ENCODE results near the gene CCDC86. TPM values are rescaled to one million over a fixed set of nuclear protein-coding genes. Genes with fewer than 3 reads are reported as not detected.

Gene CCDC86
- total RNA-seq, 4 donors from 2014 or later = 11.6 to 29.5 (median 21.8) TPM

DNA sequence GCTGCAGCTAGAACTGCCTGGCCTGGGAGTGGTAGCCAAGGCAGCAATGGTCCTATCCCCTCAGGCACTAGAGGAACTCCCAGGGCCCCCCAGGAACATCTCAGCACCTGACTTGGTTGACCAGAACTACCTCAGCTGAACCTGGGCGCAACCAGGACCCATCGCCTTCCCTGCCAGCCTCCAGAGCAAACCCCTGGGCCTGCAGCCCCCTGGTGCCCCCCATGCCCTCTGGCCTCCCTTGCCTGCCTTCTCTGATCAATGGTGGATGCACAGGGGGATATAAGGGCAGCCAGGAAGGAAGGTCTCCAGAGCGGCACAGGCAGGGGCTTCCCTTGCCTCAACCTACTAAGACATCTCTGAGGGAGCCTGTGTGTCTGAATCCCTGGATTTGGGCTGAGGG, 43.3 kb upstream of the CCDC86 start:
- intact Hi-C loops (cut with DNase I) = no loop called here
- DNase-seq (ENCODE audit: extremely low spot score) = no peak
- no peak for TF ChIP-seq POLR2AphosphoS5 (IDR thresholded peaks at IDR 0.05)
- no peak for TF ChIP-seq EP300 (IDR thresholded peaks at IDR 0.05)
- TF ChIP-seq, protein P1, sequence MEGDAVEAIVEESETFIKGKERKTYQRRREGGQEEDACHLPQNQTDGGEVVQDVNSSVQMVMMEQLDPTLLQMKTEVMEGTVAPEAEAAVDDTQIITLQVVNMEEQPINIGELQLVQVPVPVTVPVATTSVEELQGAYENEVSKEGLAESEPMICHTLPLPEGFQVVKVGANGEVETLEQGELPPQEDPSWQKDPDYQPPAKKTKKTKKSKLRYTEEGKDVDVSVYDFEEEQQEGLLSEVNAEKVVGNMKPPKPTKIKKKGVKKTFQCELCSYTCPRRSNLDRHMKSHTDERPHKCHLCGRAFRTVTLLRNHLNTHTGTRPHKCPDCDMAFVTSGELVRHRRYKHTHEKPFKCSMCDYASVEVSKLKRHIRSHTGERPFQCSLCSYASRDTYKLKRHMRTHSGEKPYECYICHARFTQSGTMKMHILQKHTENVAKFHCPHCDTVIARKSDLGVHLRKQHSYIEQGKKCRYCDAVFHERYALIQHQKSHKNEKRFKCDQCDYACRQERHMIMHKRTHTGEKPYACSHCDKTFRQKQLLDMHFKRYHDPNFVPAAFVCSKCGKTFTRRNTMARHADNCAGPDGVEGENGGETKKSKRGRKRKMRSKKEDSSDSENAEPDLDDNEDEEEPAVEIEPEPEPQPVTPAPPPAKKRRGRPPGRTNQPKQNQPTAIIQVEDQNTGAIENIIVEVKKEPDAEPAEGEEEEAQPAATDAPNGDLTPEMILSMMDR (IDR thresholded peaks at IDR 0.05) = no peak
- Histone ChIP-seq H3K4me3 (no peak overlapping the region), H3K27me3 (peaks cover 0 to 23% (median 0%) of the 10 kb centered on the region in 4 donors), H3K4me1 (no peaks in the 10 kb centered on the region), H3K36me3 (no peaks in the 10 kb centered on the region), H3K27ac (replicated peaks in 1 of 4) (no peak overlapping the region), H3K9me3 (no peaks in the 10 kb centered on the region)
- 83% methylated on average over 1 of the region's 3 CpGs for WGBS

DNA sequence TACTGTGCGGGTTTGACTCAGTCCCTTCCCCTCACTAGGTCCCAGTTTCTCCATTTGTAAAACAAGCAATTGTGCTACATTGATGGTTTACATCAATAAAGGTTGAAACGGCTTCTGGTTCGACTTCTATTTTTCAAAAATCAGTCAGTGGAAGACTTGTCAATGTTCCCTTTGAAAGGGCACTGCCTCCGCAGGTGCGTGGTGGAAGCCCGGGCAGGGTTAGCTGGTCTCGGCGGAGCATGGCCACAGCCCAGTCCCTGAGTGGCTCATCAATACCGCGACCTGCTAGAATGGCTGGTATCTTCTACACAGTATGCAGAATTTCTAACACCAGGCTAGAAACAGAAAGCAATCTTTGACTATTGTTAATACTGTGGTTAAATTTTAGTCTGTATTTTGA, 40.7 kb upstream of the CCDC86 start:
- intact Hi-C loops (cut with DNase I) = no loop called here
- Histone ChIP-seq H3K27me3 (peaks cover 0 to 23% (median 0%) of the 10 kb centered on the region in 4 donors), H3K9me3 (no peaks in the 10 kb centered on the region), H3K27ac (replicated peaks in 1 of 4) (no peak overlapping the region), H3K4me3 (no peak overlapping the region), H3K36me3 (no peaks in the 10 kb centered on the region), H3K4me1 (no peaks in the 10 kb centered on the region)
- TF ChIP-seq POLR2A (IDR thresholded peaks at IDR 0.05; ENCODE audit: low read depth) (no peak), EP300 (IDR thresholded peaks at IDR 0.05) (no peak), POLR2AphosphoS5 (IDR thresholded peaks at IDR 0.05) (no peak)
- TF ChIP-seq, protein P1 (IDR thresholded peaks at IDR 0.05) = no peak
- DNase-seq (ENCODE audit: extremely low spot score) = no peak
- WGBS = 90% methylated on average over 10 of the region's 10 CpGs

DNA sequence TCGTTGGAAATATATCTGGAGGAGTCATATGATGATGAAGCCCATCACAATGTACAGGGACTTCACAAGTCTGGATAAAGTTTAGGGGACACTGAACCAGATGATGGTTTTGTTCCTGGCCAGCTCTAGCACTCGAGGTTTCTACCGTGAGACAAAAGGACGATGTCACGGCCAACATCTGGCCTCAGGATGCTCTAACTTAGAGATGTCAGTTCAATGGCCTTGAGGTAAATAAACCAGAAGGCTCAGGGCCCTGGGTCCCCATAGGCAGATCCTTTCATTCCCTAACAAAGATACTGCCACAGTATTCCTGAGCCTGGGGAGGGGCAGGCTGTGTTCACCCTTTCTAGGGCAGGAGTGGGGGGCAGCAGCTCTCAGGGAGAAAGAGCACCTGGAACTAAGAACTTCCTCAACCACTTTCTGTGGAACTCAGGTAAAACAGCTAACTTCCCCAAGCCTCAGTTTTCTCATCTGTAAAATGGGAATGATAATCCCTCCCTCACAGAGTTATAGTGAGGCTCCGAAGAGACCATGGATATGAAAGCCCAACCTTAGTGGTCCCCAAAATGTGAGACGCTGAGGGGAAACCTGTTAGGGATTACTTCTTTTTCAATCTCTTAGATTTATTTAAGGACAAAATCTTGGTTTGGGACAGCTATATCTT, 38.5 kb upstream of the CCDC86 start:
- 67% methylated on average over 7 of the region's 7 CpGs for WGBS

DNA sequence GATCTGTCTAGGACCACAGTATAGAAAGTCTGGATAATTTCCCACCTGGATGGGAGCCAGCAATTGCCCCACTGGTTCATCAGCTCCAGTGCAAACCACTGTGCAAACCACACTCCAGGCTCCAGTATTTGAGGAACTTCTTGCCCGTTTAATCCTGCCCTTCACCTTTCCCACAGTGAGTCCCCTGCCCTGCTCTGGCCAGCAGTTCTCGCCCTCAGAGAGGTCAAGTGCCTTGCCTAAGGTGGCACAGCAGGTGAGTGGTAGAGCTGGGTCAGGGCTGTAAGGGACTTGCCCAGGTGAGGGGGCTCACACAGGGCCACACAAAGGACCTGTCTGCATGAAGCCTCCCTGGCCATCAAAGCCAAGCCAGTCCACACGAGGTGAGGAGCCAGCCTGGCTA, 32.7 kb upstream of the CCDC86 start:
- Histone ChIP-seq H3K9me3 (no peaks in the 10 kb centered on the region), H3K4me1 (no peaks in the 10 kb centered on the region), H3K27ac (replicated peaks in 1 of 4) (no peak overlapping the region), H3K36me3 (no peaks in the 10 kb centered on the region), H3K27me3 (no peaks in the 10 kb centered on the region), H3K4me3 (no peak overlapping the region)
- DNase-seq (ENCODE audit: extremely low spot score) = no peak
- whole genome bisulfite sequencing = 66% methylated on average over 3 of the region's 3 CpGs
- intact Hi-C loops (cut with DNase I) = no loop called here
- TF ChIP-seq POLR2A (IDR thresholded peaks at IDR 0.05; ENCODE audit: low read depth) (no peak), POLR2AphosphoS5 (IDR thresholded peaks at IDR 0.05) (no peak), EP300 (IDR thresholded peaks at IDR 0.05) (no peak)
- TF ChIP-seq, protein P1 (IDR thresholded peaks at IDR 0.05) = no peak

More for the DNA sequence above, 38.5 kb upstream of the CCDC86 start:
- Histone ChIP-seq H3K9me3 (no peaks in the 10 kb centered on the region), H3K27me3 (peaks cover 0 to 11% (median 0%) of the 10 kb centered on the region in 4 donors), H3K4me1 (no peaks in the 10 kb centered on the region), H3K4me3 (no peak overlapping the region), H3K36me3 (no peaks in the 10 kb centered on the region), H3K27ac (replicated peaks in 1 of 4) (no peak overlapping the region)
- no peak for DNase-seq (ENCODE audit: extremely low spot score)
- intact Hi-C loops (cut with DNase I) = no loop called here
- TF ChIP-seq POLR2A (IDR thresholded peaks at IDR 0.05; ENCODE audit: low read depth) = no peak
- no peak for TF ChIP-seq EP300 (IDR thresholded peaks at IDR 0.05)
- TF ChIP-seq, protein P1 (IDR thresholded peaks at IDR 0.05) = no peak
- TF ChIP-seq POLR2AphosphoS5 (IDR thresholded peaks at IDR 0.05) = no peak

DNA sequence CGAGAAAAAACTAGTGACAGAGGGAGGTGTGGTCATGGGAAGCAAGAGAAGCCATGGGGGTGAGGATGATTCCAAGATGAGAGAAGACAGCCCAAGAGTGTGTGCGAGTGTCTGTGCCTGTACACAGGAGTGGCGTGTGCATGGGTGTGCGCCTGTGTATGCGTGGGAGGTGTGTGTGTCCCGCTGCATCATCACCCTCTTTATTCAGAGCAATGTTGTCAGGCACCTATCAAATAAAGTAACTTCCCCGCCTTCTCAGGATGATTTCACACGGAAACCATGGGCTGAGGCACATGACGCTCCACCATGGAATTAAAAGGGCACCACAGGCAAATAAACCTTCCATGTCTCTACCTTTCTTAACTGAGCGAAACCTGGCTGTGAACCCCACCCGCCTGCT, 32.2 kb upstream of the CCDC86 start:
- Histone ChIP-seq H3K27me3 (no peaks in the 10 kb centered on the region), H3K4me3 (no peak overlapping the region), H3K9me3 (no peaks in the 10 kb centered on the region), H3K36me3 (no peaks in the 10 kb centered on the region), H3K4me1 (no peaks in the 10 kb centered on the region), H3K27ac (replicated peaks in 1 of 4) (no peak overlapping the region)
- WGBS = 91% methylated on average over 11 of the region's 11 CpGs
- no peak for TF ChIP-seq POLR2A (IDR thresholded peaks at IDR 0.05; ENCODE audit: low read depth)
- TF ChIP-seq EP300 (IDR thresholded peaks at IDR 0.05) = no peak
- TF ChIP-seq POLR2AphosphoS5 (IDR thresholded peaks at IDR 0.05) = no peak
- TF ChIP-seq, protein P1 (IDR thresholded peaks at IDR 0.05) = no peak
- no peak for DNase-seq (ENCODE audit: extremely low spot score)
- intact Hi-C loops (cut with DNase I) = no loop called here
